ENCODE results near the gene MEIOB.
"Not testable (repeated sequence)": the region's sequence is repeated elsewhere in the genome, so short reads cannot be mapped to it uniquely, and the experiment has no call there.

Gene MEIOB

DNA sequence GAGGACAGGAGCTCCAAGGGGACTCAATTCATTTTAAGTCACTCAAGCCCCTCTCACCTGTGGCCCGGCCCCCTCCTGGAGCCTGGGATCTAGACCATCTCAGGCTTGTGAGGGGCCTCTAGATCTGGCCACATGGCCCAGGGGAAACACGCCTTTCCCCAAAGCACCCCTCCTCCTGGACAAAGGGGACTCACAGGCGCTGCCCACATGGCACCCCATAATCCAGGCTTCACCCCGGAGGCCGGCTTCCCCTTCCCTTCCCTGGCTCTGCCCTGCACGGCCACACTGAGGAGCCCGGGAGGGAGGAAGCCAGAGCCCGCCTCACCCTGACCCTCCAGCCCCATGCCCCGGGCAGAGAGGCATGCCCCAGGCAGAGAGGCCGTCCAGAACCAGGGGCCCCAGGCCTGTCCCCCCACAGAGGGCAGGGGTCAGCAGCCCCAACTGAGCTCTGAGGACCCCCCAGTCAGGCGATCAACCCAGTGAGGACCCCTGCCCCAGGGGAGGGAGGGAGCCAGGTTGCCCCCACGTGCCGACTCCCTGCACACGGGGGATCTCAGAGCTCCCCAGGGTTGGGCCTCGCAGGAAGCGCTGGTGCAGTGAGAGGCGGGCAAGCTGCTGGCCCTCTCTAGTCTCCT is 35.4 kb upstream of the MEIOB start:
- DNase-seq, result no peak

DNA sequence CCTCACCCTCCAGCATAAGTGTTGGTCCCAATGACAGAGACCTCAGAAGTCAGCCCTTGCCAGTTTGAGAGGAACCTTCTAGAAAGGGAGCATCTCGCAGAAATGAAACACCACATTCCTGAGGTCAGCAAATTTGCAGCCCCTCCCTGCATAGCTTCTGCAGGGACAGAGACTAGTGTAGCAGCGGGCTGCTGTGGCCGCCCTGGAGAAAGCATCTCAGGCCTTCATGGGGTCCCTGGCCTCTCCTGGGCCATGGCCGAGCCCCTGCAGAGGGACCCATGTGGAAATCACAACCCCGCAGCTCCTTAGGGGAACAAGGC is 34.8 kb upstream of the MEIOB start:
- no peak for DNase-seq

DNA sequence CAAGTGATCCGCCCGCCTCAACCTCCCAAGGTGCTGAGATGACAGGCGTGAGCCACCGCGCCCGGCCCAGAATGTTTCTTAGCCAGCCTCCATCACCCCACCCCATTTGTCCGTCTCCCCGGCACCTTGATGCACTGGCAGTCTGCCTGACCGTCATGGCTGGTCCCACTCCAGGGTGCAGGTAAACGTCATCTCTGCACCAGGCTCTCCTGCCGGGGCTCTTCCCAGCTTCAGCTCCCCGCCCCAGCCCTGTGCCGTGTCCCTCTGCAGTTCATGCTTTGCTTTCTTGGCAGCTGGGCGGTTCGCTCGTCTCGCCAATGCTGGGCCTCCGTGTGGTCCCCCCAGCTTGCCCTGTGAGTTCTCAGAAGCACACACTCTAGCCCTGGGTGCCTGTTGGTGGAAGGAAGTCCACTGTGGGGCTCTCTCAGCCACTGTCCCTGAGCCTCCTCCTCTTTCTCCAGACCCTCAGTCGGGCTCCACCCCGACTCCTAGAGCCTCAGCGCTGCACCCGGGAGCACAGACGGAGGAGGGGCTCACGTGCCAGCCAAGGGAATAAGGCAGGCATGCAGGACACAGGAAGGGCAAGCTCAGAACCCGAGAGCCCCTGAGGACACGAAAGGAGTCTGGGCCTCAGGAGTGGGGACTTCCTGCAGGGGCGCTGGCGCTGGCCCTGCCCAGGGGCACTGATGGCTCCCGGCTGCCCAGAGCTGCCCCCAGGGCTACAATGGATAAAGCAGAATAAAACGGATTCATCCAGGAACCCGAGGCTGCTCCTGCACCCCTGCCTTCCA is 34.3 kb upstream of the MEIOB start:
- no peak for DNase-seq

DNA sequence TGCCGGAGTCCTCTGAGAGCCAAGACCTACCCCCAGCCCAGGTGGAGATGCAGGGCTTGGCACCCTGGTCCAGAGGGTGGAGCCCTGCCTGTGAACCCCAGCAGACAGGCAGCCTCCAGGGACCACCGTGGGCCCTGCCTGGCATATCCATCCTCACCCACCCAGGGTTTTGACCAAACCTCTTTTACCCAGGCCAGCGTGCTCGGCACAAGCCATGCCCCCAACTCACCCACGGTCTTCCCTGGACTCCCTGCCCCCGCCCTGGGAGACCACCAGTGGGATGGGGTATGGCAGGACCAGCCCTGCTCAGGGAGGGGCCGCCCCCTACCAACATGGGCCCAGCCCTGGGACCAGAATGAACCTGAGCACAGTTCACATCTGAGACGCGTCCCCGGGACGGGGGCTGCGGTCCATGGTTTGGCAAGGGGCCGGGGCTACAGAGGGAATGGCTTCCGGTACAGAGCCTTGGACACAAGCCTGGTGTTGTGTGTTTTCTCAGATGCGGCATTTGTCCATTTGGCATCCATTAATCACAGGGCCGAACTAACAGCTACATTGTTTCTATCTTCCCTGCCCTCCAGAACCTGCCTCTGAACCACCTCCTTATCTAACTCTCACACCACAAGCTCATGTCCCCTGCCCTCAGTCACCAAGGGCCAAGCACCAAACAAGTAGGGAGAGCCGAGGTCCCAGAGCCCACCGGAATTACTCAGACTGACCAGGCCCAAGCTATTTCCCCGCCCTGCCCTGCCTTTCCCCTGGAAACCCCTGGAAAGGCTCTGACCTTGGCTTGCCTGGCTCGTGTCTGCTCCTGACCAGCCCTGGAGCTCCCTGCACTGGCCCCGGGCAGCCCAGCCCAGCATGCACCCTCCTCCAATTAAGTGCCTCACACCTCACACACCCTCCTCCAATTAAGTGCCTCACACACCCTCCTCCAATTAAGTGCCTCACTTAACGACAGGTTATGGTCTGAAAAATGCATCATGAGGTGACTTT is 32.2 kb upstream of the MEIOB start:
- DNase-seq, result no peak

DNA sequence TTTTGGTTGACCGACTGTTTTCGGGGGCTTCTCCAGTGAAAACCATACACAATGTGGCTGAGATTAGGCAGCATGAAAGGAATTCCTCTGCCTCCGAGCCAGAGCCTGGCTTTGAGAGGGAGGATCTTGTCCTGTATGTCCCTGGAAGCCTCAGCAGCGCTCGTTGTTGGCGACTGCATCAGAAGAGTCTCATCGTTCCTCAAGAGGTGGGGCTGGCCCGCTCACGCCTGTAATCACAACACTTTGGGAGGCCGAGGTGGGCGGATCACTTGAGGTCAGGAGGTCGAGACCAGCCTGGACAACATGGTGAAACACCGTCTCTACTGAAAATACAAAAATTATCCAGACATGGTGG is 31.2 kb upstream of the MEIOB start:
- DNase-seq, result no peak

DNA sequence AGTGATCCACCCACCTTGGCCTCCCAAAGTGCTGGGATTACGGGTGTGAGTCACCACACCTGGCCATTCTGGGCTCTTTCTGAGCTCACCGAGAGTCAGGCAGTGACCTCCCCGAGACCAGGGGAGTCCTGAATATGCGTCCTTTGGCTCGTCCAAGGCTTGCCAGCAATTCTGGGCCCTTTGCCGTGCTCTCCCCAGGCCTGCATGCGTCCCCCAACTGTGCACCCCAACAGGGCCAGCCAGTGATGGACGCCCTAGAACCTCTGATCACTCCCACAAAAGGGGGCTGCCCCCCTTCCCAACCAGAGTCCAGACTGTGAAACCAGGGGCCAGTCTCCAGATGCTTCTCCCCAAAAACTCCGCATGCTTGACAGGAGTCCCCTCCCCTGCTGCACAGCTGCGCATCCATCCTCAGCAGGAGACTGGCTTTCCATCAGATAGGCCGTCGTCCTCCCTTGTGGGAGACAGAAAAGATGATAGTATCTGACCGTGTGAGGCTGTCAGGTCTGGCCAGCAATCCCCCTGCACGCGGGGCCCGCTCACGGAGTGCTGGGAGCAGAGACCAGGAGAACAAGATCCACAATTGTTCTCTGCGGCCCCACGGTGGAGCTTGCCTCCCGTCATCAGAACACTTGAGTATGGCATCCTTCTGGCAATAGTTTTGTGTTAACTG is 30.7 kb upstream of the MEIOB start:
- DNase-seq, result no peak

DNA sequence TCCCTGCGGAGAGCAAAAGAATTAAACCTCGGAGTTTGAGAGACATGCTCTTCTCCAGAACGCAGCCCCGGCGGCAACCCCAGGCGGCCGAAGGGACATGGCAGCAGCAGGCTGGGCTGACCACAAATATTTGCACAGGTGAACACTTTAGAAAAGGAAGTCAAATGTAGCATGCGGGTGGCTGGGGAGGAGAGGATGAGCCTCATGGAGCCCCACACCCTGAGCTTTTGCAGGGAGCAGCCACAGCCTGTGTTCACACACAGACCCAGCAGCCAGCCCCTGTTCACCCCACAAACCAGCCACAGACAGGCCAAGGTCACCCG is 28.4 kb upstream of the MEIOB start:
- no peak for DNase-seq

DNA sequence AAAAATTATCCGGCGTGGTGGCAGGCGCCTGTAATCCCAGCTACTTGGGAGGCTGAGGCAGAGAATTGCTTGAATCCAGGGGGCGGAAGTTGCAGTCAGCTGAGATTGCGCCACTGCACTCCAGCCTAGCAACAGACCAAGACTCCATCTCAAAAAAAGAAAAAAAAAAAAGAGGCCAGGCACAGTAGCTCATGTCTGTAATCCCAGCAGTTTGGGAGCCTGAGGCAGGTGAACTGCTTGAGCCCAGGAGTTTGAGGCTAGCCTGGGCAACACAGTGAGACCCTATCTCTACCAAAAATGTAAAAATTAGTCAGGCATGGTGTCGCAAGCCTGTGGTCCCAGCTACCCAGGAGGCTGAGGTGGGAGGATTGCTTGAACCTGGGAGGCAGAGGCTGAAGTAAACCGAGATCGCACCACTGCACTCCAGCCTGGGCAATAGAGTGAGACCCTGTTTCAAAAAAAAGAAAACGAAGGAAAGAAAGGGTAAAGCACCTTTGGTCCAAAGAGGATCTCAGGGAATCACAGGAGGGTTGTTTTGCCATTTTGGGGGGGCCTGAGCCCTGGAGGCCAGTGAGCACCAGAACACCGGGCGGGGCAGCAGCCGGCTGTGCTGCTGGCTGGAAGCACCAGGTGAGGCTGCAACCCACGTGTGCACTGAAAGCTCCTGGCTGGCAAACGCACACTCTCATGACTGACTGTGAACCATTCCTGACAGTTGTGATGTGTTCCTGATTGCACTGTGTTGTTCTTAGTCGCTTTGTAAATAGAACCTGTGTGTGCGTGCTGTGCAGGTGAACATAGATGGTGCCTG is 27.9 kb upstream of the MEIOB start:
- no peak for DNase-seq

DNA sequence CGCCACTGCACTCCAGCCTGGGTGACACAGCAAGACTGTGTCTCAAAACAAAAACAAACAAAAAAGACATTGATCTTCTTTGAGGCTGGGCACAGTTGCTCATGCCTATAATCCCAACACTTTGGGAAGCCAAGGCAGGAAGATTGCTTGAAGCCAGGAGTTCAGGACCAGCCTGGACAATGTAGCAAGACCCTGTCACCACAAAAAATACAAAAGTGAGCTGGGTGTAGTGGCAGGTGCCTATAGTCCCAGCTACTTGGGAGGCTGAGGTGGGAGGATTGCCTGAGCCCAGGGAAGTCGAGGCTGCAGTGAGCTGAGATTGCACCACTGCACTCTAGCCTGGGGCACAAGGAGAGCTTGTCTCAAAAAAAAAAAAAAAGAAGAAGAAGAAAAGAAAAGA is 25.7 kb upstream of the MEIOB start:
- DNase-seq, result not testable (repeated sequence)

DNA sequence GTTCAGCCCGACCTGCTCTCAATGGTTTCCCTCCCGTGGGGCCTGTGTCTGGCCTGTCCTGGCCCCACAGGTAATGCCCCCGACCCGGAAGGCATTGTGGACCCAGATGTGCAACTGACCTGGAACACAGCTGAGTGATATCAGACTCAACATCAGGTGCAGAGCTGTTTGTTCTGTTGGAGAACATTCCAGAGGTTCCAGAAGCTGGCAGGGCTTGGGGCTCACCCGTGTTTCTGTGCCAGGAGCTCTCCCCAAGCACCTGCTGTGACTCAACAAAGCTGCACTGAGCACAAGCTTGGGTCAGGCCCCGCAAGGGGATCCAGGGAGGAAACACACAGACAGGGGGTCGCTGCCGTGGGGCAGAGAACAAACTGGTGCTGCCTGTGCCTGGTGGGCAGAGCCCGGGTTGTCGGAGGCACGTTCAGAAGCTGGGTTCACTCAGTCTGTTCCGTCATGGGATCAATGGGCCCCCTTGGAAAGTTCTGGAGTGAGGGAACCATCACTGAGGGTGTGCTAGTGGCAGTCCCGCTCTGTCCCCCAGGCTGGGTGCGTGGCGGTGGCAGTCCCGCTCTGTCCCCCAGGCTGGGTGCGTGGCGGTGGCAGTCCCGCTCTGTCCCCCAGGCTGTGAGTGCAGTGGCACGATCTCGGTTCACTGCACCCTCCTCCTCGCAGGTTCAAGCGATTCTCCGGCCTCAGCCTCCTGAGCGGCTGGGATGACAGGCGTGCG is 24.1 kb upstream of the MEIOB start:
- DNase-seq, result no peak

DNA sequence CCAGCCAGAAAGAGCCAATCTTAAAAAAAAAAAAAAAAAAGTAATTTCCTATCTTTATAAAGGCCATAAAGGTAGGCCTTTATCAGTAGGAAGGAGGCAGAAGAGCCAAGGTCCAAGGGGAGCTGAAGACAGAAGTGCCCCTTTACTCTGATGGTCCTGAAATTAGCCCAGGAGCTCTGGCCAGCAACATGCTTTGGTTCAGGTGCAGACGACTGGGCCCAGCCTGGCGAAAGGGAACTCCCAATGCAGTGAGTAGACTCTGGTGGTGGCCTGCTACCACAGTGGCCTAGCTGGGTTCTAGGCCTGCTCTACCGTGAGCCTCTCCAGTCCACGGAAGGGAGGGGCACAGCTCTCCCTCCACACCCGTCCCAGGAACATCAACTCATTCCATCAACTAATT is 23.1 kb upstream of the MEIOB start:
- DNase-seq, result no peak

DNA sequence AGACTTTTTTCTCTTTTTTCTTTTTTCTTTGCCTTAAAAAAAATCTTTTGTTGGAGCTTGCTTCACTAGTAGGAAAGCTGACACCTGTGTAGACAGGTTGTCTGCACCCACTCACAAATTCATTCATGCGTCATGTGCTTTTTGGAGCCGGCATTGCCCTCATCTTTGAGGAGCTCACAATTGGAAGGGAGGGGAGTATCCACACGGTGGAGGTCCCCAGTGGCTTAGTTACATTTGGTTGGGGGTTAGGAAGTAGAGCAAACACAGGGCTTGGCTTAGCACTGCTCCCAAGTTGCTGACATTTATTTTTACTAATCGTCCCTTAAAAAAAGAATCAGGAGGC is 18.7 kb upstream of the MEIOB start:
- DNase-seq, result no peak

DNA sequence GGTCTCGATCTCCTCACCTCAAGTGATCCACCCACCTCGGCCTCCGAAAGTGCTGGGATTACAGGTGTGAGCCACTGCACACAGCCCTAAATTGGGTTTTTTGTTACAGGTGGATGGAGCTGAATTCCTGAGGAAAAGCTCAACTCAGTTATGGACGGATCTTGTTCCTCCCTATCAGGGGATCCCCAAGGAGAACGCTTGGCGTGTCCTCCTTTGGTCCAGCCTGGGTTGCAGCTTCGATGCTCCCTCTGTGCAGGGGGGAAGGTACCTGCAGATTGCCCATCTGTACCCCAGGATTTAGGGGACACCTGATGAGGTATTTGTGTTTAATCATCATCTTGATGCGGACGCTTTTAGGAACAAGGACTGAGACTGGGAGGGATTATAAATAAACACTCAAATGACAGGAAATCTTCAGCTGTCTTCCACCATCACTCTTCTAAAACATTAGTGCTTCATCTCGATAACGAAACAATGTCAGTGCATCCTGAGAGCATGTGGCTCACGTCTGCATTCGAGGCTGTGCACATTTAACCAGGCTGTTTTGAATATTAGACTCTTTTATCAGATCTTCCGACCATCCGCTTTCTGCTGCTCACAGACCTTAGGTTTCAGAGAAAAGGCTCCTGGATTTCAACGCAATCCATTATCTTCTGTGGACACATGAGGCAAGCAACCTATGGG is 18.2 kb upstream of the MEIOB start:
- DNase-seq, result no peak

DNA sequence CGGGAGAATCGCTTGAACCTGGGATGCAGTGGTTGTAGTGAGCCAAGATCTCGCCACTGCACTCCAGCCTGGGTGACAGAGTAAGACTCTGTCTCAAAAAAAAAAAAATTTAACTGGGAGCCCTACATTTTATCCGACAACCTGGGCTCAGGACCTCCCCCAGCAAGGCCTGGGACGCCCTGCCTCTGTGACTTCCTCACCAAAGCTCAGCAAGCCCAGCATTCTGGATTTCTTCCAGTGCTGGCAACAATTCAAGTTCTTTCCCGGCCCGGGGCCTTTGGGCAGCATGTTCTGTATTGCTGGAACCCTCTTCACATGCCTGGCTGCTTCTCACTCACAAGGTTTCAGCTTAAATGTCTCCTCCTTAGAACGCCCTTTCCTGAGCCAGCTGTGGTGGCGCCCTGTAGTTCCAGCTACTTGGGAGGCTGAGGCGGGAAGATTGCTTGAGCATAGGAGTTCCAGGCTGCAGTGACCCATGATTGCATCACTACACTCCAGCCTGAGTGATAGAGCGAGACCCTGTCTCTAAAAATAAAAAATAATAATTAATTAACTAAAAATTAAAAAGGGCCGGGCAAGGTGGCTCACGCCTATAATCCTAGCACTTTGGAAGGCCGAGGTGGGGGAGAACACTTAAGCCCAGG is 15.9 kb upstream of the MEIOB start:
- DNase-seq, result no peak

DNA sequence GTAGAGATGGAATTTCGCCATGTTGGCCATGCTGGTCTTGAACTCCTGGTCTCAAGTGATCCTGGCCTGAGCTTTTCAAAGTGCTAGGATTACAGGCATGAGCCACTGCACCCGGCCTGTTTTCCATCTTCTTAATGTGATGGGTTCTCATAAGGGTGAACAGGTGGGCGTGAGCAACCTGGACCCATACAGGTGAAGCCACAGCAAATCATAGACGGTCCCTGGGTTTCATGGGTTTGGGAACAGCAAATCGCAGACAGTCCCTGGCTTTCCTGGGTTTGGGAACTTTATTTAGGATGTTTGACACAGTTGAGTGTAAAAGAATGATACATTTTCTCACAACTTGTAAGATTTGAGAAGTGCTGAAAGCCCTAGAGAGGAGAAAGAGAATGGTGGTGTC is 12.9 kb upstream of the MEIOB start:
- DNase-seq, result no peak

DNA sequence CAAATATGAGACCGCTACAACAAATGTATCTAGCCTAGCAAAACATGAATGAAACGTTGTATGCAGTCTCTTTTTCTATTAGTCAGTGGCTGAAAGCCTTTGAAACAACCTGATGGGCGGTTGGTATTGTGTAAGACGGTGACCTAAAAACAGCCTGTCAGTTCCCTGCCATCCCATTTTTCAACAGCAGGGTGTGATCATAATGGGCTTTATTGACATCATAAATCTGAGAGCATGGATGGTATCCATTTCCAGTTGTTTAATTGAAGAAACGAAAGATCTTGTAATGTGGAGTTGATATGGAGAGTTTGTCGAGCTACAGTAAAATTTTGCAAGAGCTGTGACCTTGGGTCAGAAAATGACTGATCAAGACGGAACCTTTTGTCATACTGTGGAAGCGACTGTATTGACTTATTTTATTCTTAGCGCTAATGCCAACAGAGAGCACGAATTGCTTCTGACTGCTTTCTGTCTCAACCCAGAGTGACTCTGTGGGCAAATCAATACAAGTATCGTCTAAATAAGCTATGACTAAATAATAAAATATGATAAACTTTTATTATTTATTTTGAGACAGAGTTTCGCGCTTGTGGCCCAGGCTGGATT is 12.3 kb upstream of the MEIOB start:
- no peak for DNase-seq

DNA sequence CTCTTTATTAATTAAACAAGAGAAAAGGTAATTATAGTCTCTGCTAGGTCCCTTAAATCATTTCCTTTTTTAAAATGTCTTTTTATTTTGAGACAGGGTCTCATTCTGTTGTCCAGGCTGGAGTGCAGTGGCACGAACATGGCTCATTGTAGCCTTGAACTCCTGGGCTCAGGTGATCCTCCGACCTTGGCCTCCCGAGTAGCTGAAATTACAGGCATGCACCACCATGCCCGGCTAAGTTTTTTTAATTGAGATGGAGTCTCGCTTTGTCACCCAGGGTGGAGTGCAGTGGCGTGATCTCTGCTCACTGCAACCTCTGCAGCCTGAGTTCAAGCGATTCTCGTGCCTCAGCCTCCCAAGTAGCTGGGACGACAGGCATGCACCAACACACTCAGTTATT is 9.2 kb upstream of the MEIOB start:
- DNase-seq, result not testable (repeated sequence)

DNA sequence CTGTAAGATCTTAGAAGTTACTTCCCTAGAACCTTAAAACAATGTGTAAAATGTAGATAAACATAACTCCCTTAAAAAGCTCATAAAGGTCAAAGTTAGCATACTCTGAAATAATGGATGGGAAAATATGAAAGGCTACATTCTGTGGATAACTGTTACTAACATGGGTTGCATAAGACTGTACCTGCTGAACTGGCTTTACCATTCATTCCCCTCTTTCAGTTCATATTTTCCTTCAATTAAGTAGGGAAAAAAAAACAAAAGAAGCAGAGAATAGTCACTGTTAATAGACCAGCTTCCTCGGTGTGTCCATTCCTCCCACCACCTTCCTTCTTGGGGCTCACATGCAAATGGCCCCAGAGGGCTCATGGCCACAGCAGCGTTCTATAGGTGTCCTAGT is 7.5 kb upstream of the MEIOB start:
- no peak for DNase-seq

DNA sequence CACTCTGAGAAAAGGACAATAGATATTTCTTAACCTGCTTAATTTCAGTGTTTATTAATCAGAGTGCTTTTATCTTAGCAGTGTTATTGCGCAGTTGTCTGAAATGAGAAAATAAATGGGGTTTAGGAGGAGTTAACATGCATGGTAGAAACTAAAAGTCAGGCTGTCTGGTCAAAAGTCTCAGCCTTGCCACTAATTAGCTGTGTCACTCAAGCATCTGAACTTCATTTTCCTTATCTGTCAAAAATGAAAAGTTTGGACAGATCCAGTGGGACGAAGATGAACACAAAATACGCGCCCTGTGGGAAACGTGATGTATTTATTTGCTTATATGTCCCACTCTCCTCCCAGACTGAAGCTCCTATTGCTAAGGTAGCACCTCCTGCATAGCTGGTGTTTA is 6.3 kb upstream of the MEIOB start:
- DNase-seq, result no peak

DNA sequence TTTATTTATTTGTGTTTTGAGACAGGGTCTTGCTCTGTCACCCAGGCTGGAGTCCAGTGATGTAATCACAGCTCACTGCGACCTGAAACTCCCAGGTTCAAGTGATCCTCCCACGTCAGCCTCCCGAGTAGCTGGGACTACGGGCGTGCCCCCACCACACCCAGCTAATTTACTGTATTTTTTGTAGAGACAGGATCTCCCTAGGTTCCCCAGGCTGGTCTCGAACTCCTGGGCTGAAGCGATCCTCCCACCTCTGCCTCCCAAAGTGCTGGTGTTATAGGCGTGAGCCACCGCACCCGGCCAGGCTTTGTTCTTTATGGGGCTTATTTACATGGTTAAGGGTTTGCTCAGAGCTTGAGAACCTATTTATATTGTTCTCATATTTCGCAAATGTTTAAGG is 5.8 kb upstream of the MEIOB start:
- no peak for DNase-seq

All from central memory CD4-positive, alpha-beta T cell (primary cell).